ENCODE data around the gene TXNDC15.

DNA sequence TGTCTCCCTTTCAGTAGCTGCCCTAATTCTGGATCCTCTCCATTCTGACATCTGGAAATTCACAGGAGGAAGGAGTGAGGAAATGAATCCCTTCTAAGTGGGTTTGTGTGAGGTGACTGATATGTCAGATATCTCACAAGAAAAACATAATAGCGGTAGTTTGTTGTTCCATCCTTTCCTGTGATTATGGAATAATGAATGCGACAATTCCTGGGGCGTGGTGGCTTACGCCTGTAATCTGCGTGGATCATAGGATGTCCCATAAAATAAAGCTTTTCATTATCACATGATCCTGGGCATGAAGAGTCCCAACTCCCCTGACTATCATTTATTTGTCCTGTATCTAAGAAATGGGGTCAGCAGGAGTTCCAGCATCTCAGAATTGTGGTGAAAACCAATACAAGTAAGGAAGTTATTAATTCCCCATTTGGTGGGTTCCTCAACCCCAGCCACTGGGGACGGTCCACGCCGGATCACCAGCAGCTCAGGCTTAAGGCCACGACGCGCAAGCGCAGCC, 28.8 kb upstream of the TXNDC15 start:
- TF ChIP-seq POLR2A (IDR thresholded peaks at IDR 0.05) (no peak), POLR2AphosphoS5 (IDR thresholded peaks at IDR 0.05) (no peak), EP300 (IDR thresholded peaks at IDR 0.05) (no peak)
- TF ChIP-seq, protein P1, sequence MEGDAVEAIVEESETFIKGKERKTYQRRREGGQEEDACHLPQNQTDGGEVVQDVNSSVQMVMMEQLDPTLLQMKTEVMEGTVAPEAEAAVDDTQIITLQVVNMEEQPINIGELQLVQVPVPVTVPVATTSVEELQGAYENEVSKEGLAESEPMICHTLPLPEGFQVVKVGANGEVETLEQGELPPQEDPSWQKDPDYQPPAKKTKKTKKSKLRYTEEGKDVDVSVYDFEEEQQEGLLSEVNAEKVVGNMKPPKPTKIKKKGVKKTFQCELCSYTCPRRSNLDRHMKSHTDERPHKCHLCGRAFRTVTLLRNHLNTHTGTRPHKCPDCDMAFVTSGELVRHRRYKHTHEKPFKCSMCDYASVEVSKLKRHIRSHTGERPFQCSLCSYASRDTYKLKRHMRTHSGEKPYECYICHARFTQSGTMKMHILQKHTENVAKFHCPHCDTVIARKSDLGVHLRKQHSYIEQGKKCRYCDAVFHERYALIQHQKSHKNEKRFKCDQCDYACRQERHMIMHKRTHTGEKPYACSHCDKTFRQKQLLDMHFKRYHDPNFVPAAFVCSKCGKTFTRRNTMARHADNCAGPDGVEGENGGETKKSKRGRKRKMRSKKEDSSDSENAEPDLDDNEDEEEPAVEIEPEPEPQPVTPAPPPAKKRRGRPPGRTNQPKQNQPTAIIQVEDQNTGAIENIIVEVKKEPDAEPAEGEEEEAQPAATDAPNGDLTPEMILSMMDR (IDR thresholded peaks at IDR 0.05): no peak
